ENCODE measurements around the gene CDK14. TPM values are rescaled to one million over a fixed set of nuclear protein-coding genes. Genes with fewer than 3 reads are reported as not detected.

The CDK14 gene
- total and polyA plus RNA-seq, 8 donors = 0.58 to 43.9 (median 12.2) TPM

DNA sequence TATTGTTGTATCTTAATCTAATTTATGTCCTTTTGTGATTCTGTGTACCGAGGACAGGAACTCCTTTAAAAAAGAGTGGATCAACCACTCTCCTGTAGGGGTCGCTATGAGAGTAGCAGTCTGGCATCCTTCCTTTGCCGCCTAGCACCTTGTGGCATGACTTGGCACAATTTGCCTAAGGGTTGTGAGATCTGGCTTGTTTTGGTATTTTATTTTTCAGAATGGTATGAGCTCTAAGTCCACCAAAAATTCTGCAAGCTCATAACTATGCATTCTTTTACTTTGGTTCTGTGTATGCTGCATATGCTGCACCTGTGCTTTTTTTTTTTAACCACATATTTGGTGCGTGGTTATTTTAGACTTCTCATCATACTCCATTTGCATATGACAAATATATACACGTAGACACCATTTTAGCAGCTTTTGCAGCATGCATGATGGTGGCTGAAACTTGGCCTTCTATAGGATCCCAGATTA is 112.8 kb downstream of the CDK14 start:
- H3K36me3 ChIP-seq = no peaks in the 10 kb centered on the region
- H3K27ac ChIP-seq = peak overlapping the region in 1 of 5 donors; percentile 80
- DNase-seq = peak; percentile 62
- TF ChIP-seq POLR2A (IDR thresholded peaks at IDR 0.05) (no peak), POLR2AphosphoS5 (IDR thresholded peaks at IDR 0.05) (peak in 1 of 3 donors; percentile 28), EP300 (IDR thresholded peaks at IDR 0.05) (no peak)
- TF ChIP-seq, protein P1, sequence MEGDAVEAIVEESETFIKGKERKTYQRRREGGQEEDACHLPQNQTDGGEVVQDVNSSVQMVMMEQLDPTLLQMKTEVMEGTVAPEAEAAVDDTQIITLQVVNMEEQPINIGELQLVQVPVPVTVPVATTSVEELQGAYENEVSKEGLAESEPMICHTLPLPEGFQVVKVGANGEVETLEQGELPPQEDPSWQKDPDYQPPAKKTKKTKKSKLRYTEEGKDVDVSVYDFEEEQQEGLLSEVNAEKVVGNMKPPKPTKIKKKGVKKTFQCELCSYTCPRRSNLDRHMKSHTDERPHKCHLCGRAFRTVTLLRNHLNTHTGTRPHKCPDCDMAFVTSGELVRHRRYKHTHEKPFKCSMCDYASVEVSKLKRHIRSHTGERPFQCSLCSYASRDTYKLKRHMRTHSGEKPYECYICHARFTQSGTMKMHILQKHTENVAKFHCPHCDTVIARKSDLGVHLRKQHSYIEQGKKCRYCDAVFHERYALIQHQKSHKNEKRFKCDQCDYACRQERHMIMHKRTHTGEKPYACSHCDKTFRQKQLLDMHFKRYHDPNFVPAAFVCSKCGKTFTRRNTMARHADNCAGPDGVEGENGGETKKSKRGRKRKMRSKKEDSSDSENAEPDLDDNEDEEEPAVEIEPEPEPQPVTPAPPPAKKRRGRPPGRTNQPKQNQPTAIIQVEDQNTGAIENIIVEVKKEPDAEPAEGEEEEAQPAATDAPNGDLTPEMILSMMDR (IDR thresholded peaks at IDR 0.05) = peak in 5 of 7 experiments; percentile 45 to 81 (median 63)
- H3K4me3 ChIP-seq = peak overlapping the region in 1 of 4 donors; percentile 38
- H3K27me3 ChIP-seq = no peaks in the 10 kb centered on the region
- H3K4me1 ChIP-seq = peaks cover 25 to 52% (median 38%) of the 10 kb centered on the region in 4 donors
- intact Hi-C loops (cut with DNase I; ENCODE audit: low total_unique reads) = no loop called here
- WGBS, 5 donors = 33 to 48% (median 36%) methylated on average over 5 of the region's 5 CpGs
- H3K9me3 ChIP-seq = no peaks in the 10 kb centered on the region

DNA sequence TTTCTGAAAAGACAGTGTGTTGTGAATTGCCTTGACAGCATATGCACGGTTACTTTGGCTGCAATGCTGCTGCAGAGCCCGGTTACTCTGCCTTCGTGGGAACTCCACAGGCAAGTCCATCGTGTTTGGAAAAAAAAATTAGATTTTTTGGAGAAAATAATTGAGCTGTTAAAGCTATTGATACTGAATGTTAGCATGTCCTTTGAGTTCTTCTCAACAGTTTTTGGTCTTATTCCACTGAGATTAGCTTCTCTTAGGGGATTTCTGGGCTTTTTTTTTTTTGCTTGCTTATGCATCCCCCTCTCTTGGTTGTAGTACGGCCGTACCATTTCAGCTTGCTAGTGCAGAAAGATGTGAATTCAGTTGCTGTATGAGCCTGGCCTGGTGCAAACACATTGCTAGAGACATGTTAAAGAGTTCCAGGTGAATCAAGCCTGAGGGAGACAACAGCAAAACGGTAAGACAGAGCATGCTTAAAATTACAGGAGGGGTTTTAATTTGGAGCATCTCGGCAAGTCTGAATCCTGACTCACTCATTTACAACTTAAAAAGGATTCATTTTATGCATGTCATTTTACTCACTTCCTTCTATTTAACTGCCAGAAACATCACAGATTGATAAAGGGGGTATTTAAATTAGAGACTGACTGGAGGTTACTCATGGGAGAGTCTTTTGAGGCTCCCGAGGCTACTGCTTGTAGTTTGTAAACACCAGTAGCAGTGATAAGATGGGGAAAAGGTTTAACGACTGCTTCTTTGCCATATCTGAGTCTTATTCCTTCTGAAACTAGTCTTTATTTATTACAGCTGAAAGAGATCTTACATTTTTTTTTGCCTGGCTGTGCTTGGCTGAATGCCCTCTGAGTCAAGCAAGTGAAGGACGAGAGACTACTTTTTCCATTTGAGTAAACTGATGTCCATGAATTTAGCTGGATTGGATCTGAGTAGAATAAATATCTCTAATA is 113.7 kb downstream of the CDK14 start:
- peak; percentile 36 to 60 for DNase-seq
- Histone ChIP-seq H3K4me3 (peak overlapping the region; percentile 12 to 38 (median 26)), H3K27ac (peak overlapping the region; percentile 43 to 80 (median 61))

DNA sequence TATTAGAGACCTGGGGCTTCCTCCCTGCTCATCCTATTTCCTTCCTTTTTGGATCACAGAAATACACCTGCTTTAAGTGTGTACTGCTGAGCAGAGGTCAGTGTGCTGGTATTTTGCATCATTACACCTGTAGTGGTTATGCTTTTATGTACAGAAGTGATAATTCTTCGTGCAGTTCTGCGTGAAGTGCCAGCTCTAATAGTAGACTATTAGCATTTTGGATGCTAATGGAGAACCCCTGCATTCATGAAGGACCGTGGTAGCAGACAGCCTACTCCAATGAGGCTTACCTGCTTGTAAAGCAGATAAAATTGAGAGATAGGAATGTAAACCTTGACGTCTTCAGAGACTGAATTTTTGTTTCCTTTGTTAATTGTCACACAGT is 114.3 kb downstream of the CDK14 start:
- DNase-seq = no peak
- Histone ChIP-seq H3K9me3 (no peaks in the 10 kb centered on the region), H3K27me3 (no peaks in the 10 kb centered on the region), H3K27ac (peak overlapping the region; percentile 43 to 80 (median 61)), H3K36me3 (no peaks in the 10 kb centered on the region), H3K4me3 (peak overlapping the region; percentile 12 to 38 (median 26)), H3K4me1 (peaks cover 23 to 68% (median 40%) of the 10 kb centered on the region in 4 donors)
- 30 to 47% (median 31%) methylated on average over 4 of the region's 4 CpGs for WGBS, 5 donors
- TF ChIP-seq, protein P1 (IDR thresholded peaks at IDR 0.05) = no peak
- TF ChIP-seq POLR2A (IDR thresholded peaks at IDR 0.05) (no peak), EP300 (IDR thresholded peaks at IDR 0.05) (no peak), POLR2AphosphoS5 (IDR thresholded peaks at IDR 0.05) (no peak)
- intact Hi-C loops (cut with DNase I; ENCODE audit: low total_unique reads) = no loop called here

More for the DNA sequence above, 113.7 kb downstream of the CDK14 start:
- H3K36me3 ChIP-seq = no peaks in the 10 kb centered on the region
- intact Hi-C loops (cut with DNase I; ENCODE audit: low total_unique reads) = no loop called here
- H3K4me1 ChIP-seq = peaks cover 25 to 61% (median 40%) of the 10 kb centered on the region in 4 donors
- H3K27me3 ChIP-seq = no peaks in the 10 kb centered on the region
- H3K9me3 ChIP-seq = no peaks in the 10 kb centered on the region
- 17 to 30% (median 20%) methylated on average over 11 of the region's 11 CpGs for WGBS, 5 donors
- TF ChIP-seq POLR2AphosphoS5 (IDR thresholded peaks at IDR 0.05) (peak in 1 of 3 donors; percentile 4), EP300 (IDR thresholded peaks at IDR 0.05) (no peak)

DNA sequence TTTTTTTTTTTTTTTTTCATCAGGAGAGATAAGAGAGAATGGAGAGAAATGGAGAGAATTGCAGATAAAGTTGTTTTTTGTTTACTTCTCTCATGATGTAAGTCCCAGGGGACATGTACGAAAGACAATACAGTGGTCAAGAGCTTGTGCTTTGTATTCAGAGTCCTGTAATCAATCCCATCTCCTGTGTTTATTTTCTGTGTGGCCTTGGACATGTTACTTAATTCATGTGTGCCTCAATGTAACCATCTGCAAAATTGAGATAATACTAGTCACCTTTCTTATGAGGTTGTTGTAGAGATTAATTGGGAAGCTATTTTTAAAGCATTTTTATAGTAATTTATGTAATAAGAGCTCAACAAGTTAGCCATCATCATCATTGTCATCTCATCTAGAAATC is 117.5 kb downstream of the CDK14 start:
- H3K4me3 ChIP-seq = no peak overlapping the region
- intact Hi-C loops (cut with DNase I; ENCODE audit: low total_unique reads) = no loop called here
- no peak overlapping the region for H3K27ac ChIP-seq
- no peak for TF ChIP-seq POLR2A (IDR thresholded peaks at IDR 0.05)
- TF ChIP-seq, protein P1 (IDR thresholded peaks at IDR 0.05) = no peak
- no peak for TF ChIP-seq POLR2AphosphoS5 (IDR thresholded peaks at IDR 0.05)
- no peak for TF ChIP-seq EP300 (IDR thresholded peaks at IDR 0.05)
- WGBS, 5 donors = 44 to 76% (median 50%) methylated on average over 1 of the region's 1 CpG
- H3K4me1 ChIP-seq = peaks cover 15 to 86% (median 41%) of the 10 kb centered on the region in 4 donors
- H3K36me3 ChIP-seq = no peaks in the 10 kb centered on the region
- H3K27me3 ChIP-seq = no peaks in the 10 kb centered on the region
- no peaks in the 10 kb centered on the region for H3K9me3 ChIP-seq
- no peak for DNase-seq

Data from stomach (tissue), 9 donors.